K562 (cell line): ENCODE measurements around the gene SYK. TPM values are rescaled to one million over a fixed set of nuclear protein-coding genes. Genes with fewer than 3 reads are reported as not detected.

Source experiments
- ATAC-seq: fragments of 200-7000 bp; cut with Tn5 transposase; 3 replicates; pipeline ENCODE4 v1.9.1; 2020; ENCODE audit warnings: moderate library complexity
- BruUV-seq: library from RNA; stranded (reverse); fragments of 400-500 nt; replicated peaks from 2 replicates; lab custom pipeline; 2021; lab: Mats Ljungman, UMichigan
- CTCF ChIA-PET: fragments of 300-600 bp; formaldehyde crosslinking; extraction: SDS; loops from one replicate; lab custom pipeline; 2021; ENCODE audit warnings: low intra/inter-chr PET ratio; lab: Yijun Ruan, JAX
- POLR2A ChIA-PET: fragments of 300-600, 350-650 bp; sonication (Branson Sonifier 250); formaldehyde crosslinking; extraction: SDS; loops from one replicate; lab custom pipeline; 2021; ENCODE audit warnings: antibody characterized with exemption, inconsistent platforms; lab: Yijun Ruan, JAX
- DNase-seq, 4 experiments: peaks; one replicate each; pipeline versions ENCODE4 v3.0.0 to v3.0.0-alpha.2; 2011 to 2018; ENCODE audit warnings: low spot score in 3 of 4, mixed read lengths in 3 of 4; ENCODE audit errors: extremely low read depth in 1 of 4
- FAIRE-seq: peaks from 2 replicates; lab custom pipeline; 2011; peaks lifted over from hg19 to GRCh38; lab: Jason Lieb, UNC
- H2AFZ ChIP-seq: 2 replicates; pipeline ENCODE4 v1.6.0; 2011; ENCODE audit warnings: low read depth, low read length, control low read depth, inconsistent platforms
- H3K27ac ChIP-seq: fragments of 200-600 bp; 3 replicates; pipeline ENCODE4 v1.8.0; 2011; ENCODE audit warnings: low read depth, mild to moderate bottlenecking, control low read depth, inconsistent platforms, low read length, moderate library complexity, mixed read lengths; ENCODE audit errors: extremely low read depth
- H3K27me3 ChIP-seq, 2 experiments: fragments of 300-600 bp in 1 of 2; 2 replicates in 1 of 2; 3 replicates in 1 of 2; pipeline versions ENCODE4 v1.6.0 to v1.8.0; 2011; ENCODE audit warnings: inconsistent platforms in 2 of 2, low read length in 2 of 2, mild to moderate bottlenecking in 1 of 2, mixed read lengths in 1 of 2, moderate library complexity in 1 of 2; ENCODE audit not compliant: control insufficient read depth in 2 of 2, insufficient read depth in 2 of 2
- H3K36me3 ChIP-seq: fragments of 300-600 bp; 3 replicates; pipeline ENCODE4 v1.8.0; 2011; ENCODE audit warnings: mild to moderate bottlenecking, low read length, inconsistent platforms; ENCODE audit not compliant: control insufficient read depth, insufficient read depth
- H3K4me1 ChIP-seq, 2 experiments: fragments of 200-600 bp in 1 of 2; replicated peaks in 1 of 2; 2 replicates in 1 of 2; 3 replicates in 1 of 2; pipeline versions ENCODE4 v1.5.1 to v1.8.0; 2011; ENCODE audit warnings: inconsistent platforms in 2 of 2, low read length in 2 of 2, mild to moderate bottlenecking in 1 of 2, mixed read lengths in 1 of 2, moderate library complexity in 1 of 2; ENCODE audit not compliant: control insufficient read depth in 2 of 2, insufficient read depth in 2 of 2
- H3K4me2 ChIP-seq: 2 replicates; pipeline ENCODE4 v1.6.1; 2011; ENCODE audit warnings: low read length, control low read depth, inconsistent platforms, mixed read lengths; ENCODE audit not compliant: insufficient read depth
- H3K4me3 ChIP-seq: fragments of 200-600 bp; sonication (generic), shearing (Covaris generic); 2 replicates; pipeline ENCODE4 v1.5.1; 2016; ENCODE audit warnings: control low read depth, inconsistent platforms
- H3K79me2 ChIP-seq: fragments of 200-600 bp; 3 replicates; pipeline ENCODE4 v1.8.0; 2011; ENCODE audit warnings: low read length, inconsistent platforms; ENCODE audit not compliant: control insufficient read depth, insufficient read depth
- H3K9ac ChIP-seq, 2 experiments: 2 replicates each; pipeline versions ENCODE4 v1.6.0 to v1.6.1; 2011; ENCODE audit warnings: low read depth in 2 of 2, low read length in 2 of 2, control low read depth in 1 of 2, inconsistent platforms in 1 of 2, mild to moderate bottlenecking in 1 of 2, mixed read lengths in 1 of 2; ENCODE audit not compliant: insufficient read depth in 1 of 2
- H3K9me1 ChIP-seq: one replicate; pipeline ENCODE4 v1.6.0; 2011; ENCODE audit warnings: inconsistent platforms, mild to moderate bottlenecking, low read length, moderate library complexity; ENCODE audit not compliant: control insufficient read depth, insufficient read depth
- H3K9me3 ChIP-seq: replicated peaks from 2 replicates; pipeline ENCODE4 v1.5.1; 2011; ENCODE audit warnings: low read depth, low read length, inconsistent platforms; ENCODE audit not compliant: control insufficient read depth, insufficient read depth
- H4K20me1 ChIP-seq: replicated peaks from 2 replicates; pipeline ENCODE4 v1.6.1; 2011; ENCODE audit warnings: low read length, inconsistent platforms, mixed read lengths; ENCODE audit not compliant: control insufficient read depth, insufficient read depth
- CBFA2T2 ChIP-seq: fragments of 450-650 bp; conservative IDR thresholded peaks from 2 replicates; pipeline ENCODE4 v1.6.1; 2017; ENCODE audit warnings: mild to moderate bottlenecking
- CSDE1 ChIP-seq, 2 experiments: fragments of 450-650 bp; IDR thresholded peaks; 2 replicates each; pipeline ENCODE4 v1.6.1; 2016; ENCODE audit warnings: mild to moderate bottlenecking in 1 of 2
- DACH1 ChIP-seq: fragments of 450-650 bp; IDR thresholded peaks from 2 replicates; pipeline ENCODE4 v1.6.1; 2018; ENCODE audit not compliant: partially characterized antibody
- DIDO1 ChIP-seq: fragments of 450-650 bp; IDR thresholded peaks from 2 replicates; pipeline ENCODE4 v1.6.1; 2016; ENCODE audit warnings: low read depth, missing biosample characterization, missing genetic modification characterization
- E2F1 ChIP-seq: sonication (generic); formaldehyde crosslinking; IDR thresholded peaks from 2 replicates; pipeline ENCODE4 v1.8.1; 2023; ENCODE audit warnings: mild to moderate bottlenecking, missing genetic modification reagents, moderate library complexity
- HOMEZ ChIP-seq: fragments of 250-450 bp; sonication (Bioruptor Pico); IDR thresholded peaks from 2 replicates; pipeline ENCODE4 v1.4.0; 2020; ENCODE audit warnings: mild to moderate bottlenecking, moderate library complexity
- MEIS2 ChIP-seq: fragments of 450-650 bp; IDR thresholded peaks from 2 replicates; pipeline ENCODE4 v1.6.1; 2014; ENCODE audit warnings: mild to moderate bottlenecking; ENCODE audit not compliant: partially characterized antibody
- SAFB ChIP-seq: fragments of 200-400 bp; formaldehyde crosslinking; IDR thresholded peaks from 2 replicates; pipeline ENCODE4 v1.6.1; 2017; ENCODE audit warnings: low read depth, low read length, borderline replicate concordance
- SMAD3 ChIP-seq: fragments of 450-650 bp; formaldehyde crosslinking; conservative IDR thresholded peaks from 2 replicates; pipeline ENCODE4 v1.4.0; 2020; ENCODE audit warnings: mild to moderate bottlenecking
- SNIP1 ChIP-seq: fragments of 450-650 bp; IDR thresholded peaks from 2 replicates; pipeline ENCODE4 v1.7.1; 2017; ENCODE audit warnings: low read depth, mild to moderate bottlenecking
- STAT5B ChIP-seq: fragments of 250-450 bp; sonication (Bioruptor Pico); IDR thresholded peaks from 2 replicates; pipeline ENCODE4 v1.8.0; 2021; ENCODE audit warnings: mild to moderate bottlenecking, inconsistent platforms
- TSC22D4 ChIP-seq: fragments of 450-650 bp; IDR thresholded peaks from 2 replicates; pipeline ENCODE4 v1.6.1; 2016; ENCODE audit warnings: missing genetic modification characterization, missing biosample characterization, control low read depth
- ZNF133 ChIP-seq: fragments of 250-450 bp; sonication (Bioruptor Pico); IDR thresholded peaks from 2 replicates; pipeline ENCODE4 v1.4.0; 2020; ENCODE audit warnings: mild to moderate bottlenecking
- ZNF146 ChIP-seq: IDR thresholded peaks from one replicate; pipeline ENCODE4 v1.6.1; 2018; ENCODE audit warnings: missing compliant biosample characterization; ENCODE audit not compliant: unreplicated experiment
- in situ Hi-C: fragments of 300-500 bp; cut with MboI; formaldehyde crosslinking; loops from 4 replicates; pipeline ENCODE4 v1.15.0; 2018; ENCODE audit warnings: inconsistent platforms, mixed read lengths
- intact Hi-C: fragments of 100-400 bp; cut with micrococcal nuclease; formaldehyde crosslinking; loops from 2 replicates; pipeline ENCODE4 v1.14.2; 2022
- polyA plus RNA-seq, 8 experiments: library from polyadenylated mRNA; depleted of rRNA in 4 of 8; stranded (reverse) in 5 of 8; unstranded in 3 of 8; fragments of >200 nt; fragmentation: Nextera tagmentation in 2 of 8; fragmentation: Illumina TruSeq in 1 of 8; extraction: Ambion mirVana in 2 of 8; extraction: Trizol in 1 of 8; gene quantifications; 2 replicates each; pipeline versions ENCODE4 v1.2.1 to v1.2.3, GENCODE V29; 2011 to 2014; ENCODE audit warnings: inconsistent platforms in 1 of 8, missing spikeins in 1 of 8
- total RNA-seq, 7 experiments: library from RNA; depleted of rRNA in 6 of 7; stranded (reverse); fragments of >200 nt in 6 of 7; fragmentation: Illumina TruSeq in 2 of 7; extraction: Trizol in 2 of 7; gene quantifications; 2 replicates each; pipeline versions ENCODE4 v1.2.1 to v1.2.3, GENCODE V29; 2011 to 2021; ENCODE audit warnings: low replicate concordance in 1 of 7
- TF ChIP-seq, protein P1 (sequence below): fragments of 200-800 bp; sonication (Bioruptor generic); IDR thresholded peaks from 2 replicates; pipeline ENCODE4 v1.6.1; 2016; ENCODE audit warnings: missing genetic modification characterization, missing compliant biosample characterization

SYK gene
- total and polyA plus RNA-seq, 9 of the 15 experiments (the other 6 are each of a cell fraction or from before 2014, with no cell fraction given) = 3.9 to 32.7 (median 16.7) TPM

GRCh38 chr9:90843525-90843924, 41.9 kb downstream of the SYK start (continued):
- TF ChIP-seq HOMEZ = no peak
- no peak for TF ChIP-seq SAFB
- TF ChIP-seq STAT5B = no peak
- no peak for TF ChIP-seq SMAD3 (CRISPR knock-in tag)
- TF ChIP-seq SNIP1 = no peak
- no peak for TF ChIP-seq CBFA2T2
- no peak for TF ChIP-seq MEIS2
- TF ChIP-seq CSDE1 (IDR thresholded peaks at IDR 0.05) = no peak

- H3K9ac ChIP-seq = no peak overlapping the region
- no peaks in the 10 kb centered on the region for H3K9me1 ChIP-seq
- H4K20me1 ChIP-seq = no peaks in the 10 kb centered on the region; the same call in 1 of the 2 replicates
- H3K27ac ChIP-seq = no peak overlapping the region
- no peak overlapping the region for H2AFZ ChIP-seq
- H3K79me2 ChIP-seq = 0 out of 3 replicates have a peak, but pooled peaks cover 2% of the 10 kb centered on the region
- in situ Hi-C loops (no loop called here), intact Hi-C loops (no loop called here)
- FAIRE-seq = no peak
- H3K4me2 ChIP-seq = no peak overlapping the region
- DNase-seq = no peak
- H3K27me3 ChIP-seq = no peaks in the 10 kb centered on the region
- POLR2A ChIA-PET = no interaction called here
- TF ChIP-seq ZNF146 (CRISPR knock-in tag) (no peak), DIDO1 (no peak), ZNF133 (CRISPR knock-in tag) (no peak), DACH1 (no peak), TSC22D4 (no peak), E2F1 (CRISPR knock-in tag) (no peak)
- TF ChIP-seq, protein P1, sequence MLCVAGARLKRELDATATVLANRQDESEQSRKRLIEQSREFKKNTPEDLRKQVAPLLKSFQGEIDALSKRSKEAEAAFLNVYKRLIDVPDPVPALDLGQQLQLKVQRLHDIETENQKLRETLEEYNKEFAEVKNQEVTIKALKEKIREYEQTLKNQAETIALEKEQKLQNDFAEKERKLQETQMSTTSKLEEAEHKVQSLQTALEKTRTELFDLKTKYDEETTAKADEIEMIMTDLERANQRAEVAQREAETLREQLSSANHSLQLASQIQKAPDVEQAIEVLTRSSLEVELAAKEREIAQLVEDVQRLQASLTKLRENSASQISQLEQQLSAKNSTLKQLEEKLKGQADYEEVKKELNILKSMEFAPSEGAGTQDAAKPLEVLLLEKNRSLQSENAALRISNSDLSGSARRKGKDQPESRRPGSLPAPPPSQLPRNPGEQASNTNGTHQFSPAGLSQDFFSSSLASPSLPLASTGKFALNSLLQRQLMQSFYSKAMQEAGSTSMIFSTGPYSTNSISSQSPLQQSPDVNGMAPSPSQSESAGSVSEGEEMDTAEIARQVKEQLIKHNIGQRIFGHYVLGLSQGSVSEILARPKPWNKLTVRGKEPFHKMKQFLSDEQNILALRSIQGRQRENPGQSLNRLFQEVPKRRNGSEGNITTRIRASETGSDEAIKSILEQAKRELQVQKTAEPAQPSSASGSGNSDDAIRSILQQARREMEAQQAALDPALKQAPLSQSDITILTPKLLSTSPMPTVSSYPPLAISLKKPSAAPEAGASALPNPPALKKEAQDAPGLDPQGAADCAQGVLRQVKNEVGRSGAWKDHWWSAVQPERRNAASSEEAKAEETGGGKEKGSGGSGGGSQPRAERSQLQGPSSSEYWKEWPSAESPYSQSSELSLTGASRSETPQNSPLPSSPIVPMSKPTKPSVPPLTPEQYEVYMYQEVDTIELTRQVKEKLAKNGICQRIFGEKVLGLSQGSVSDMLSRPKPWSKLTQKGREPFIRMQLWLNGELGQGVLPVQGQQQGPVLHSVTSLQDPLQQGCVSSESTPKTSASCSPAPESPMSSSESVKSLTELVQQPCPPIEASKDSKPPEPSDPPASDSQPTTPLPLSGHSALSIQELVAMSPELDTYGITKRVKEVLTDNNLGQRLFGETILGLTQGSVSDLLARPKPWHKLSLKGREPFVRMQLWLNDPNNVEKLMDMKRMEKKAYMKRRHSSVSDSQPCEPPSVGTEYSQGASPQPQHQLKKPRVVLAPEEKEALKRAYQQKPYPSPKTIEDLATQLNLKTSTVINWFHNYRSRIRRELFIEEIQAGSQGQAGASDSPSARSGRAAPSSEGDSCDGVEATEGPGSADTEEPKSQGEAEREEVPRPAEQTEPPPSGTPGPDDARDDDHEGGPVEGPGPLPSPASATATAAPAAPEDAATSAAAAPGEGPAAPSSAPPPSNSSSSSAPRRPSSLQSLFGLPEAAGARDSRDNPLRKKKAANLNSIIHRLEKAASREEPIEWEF (CRISPR knock-in tag) = no peak
- peaks cover 2 to 7% of the 10 kb centered on the region in 2 experiments; a peak in 3 of 5 replicates for H3K4me1 ChIP-seq
- ATAC-seq = no peak
- BruUV-seq = no TSS peak
- peaks cover 35% of the 10 kb centered on the region; the same call in 2 of the 3 replicates for H3K36me3 ChIP-seq
- no peaks in the 10 kb centered on the region; the same call in 1 of the 2 replicates for H3K9me3 ChIP-seq
- no peak overlapping the region for H3K4me3 ChIP-seq
- CTCF ChIA-PET = no interaction called here
Measured at GRCh38 chr9:90844326-90844725, 42.7 kb downstream of the SYK start.
